HepG2 (cell line): ENCODE results near the gene WDR18. TPM values are rescaled to one million over a fixed set of nuclear protein-coding genes. Genes with fewer than 3 reads are reported as not detected.
A peak's percentile ranks its signal among the peaks of the same experiment; 100 is the strongest.

ENCODE experiments used
- HOXA9 ChIP-seq: sonication (generic); formaldehyde crosslinking; IDR thresholded peaks from 2 replicates; pipeline ENCODE4 v1.8.1; 2022; ENCODE audit warnings: missing genetic modification reagents, mild to moderate bottlenecking, moderate library complexity, borderline replicate concordance
- ISX ChIP-seq: sonication (generic); formaldehyde crosslinking; conservative IDR thresholded peaks from 2 replicates; pipeline ENCODE4 v1.5.0; 2020; ENCODE audit warnings: missing genetic modification reagents
- MED8 ChIP-seq: sonication (generic); formaldehyde crosslinking; IDR thresholded peaks from 2 replicates; pipeline ENCODE4 v1.8.1; 2023; ENCODE audit warnings: mild to moderate bottlenecking, missing genetic modification reagents; ENCODE audit not compliant: insufficient replicate concordance
- MEIS2 ChIP-seq: sonication (generic); formaldehyde crosslinking; IDR thresholded peaks from 2 replicates; pipeline ENCODE4 v1.9.0; 2021; ENCODE audit warnings: mild to moderate bottlenecking, missing genetic modification reagents
- TCF12 ChIP-seq, 2 experiments: fragments of 450-650 bp in 1 of 2; sonication (generic) in 1 of 2; formaldehyde crosslinking in 1 of 2; IDR thresholded peaks; 2 replicates each; pipeline versions ENCODE4 v1.6.1 to v1.8.0; 2017 to 2022; ENCODE audit warnings: antibody characterized with exemption in 1 of 2, mild to moderate bottlenecking in 1 of 2, missing genetic modification reagents in 1 of 2, moderate library complexity in 1 of 2
- ZBTB1 ChIP-seq: sonication (generic); formaldehyde crosslinking; IDR thresholded peaks from 2 replicates; pipeline ENCODE4 v1.4.0; 2020; ENCODE audit warnings: missing genetic modification reagents, borderline replicate concordance
- ZNF557 ChIP-seq: sonication (generic); formaldehyde crosslinking; IDR thresholded peaks from 2 replicates; pipeline ENCODE4 v1.4.0; 2020; ENCODE audit warnings: missing genetic modification reagents
- ZSCAN21 ChIP-seq: sonication (generic); formaldehyde crosslinking; IDR thresholded peaks from 2 replicates; pipeline ENCODE4 v1.8.0; 2022; ENCODE audit warnings: mild to moderate bottlenecking, missing genetic modification reagents, moderate library complexity, borderline replicate concordance
- polyA plus RNA-seq, 8 experiments: library from polyadenylated mRNA; depleted of rRNA in 3 of 8; stranded (reverse) in 7 of 8; unstranded in 1 of 8; fragments of >200 nt; fragmentation: Illumina TruSeq in 4 of 8; extraction: Trizol in 4 of 8; gene quantifications; 2 replicates each; pipeline versions ENCODE4 v1.2.1 to v1.2.3, GENCODE V29; 2011 to 2016; ENCODE audit warnings: low read depth in 4 of 8, missing spikeins in 1 of 8, mixed read lengths in 1 of 8; ENCODE audit not compliant: insufficient read depth in 1 of 8
- total RNA-seq, 5 experiments: library from RNA; depleted of rRNA; stranded (reverse); fragments of >200 nt; fragmentation: Illumina TruSeq; extraction: Trizol; gene quantifications; 2 replicates each; pipeline ENCODE4 v1.2.3, GENCODE V29; 2016; ENCODE audit warnings: low read depth in 1 of 5
- TF ChIP-seq, protein P1 (sequence below): sonication (generic); formaldehyde crosslinking; IDR thresholded peaks from 2 replicates; pipeline ENCODE4 v1.5.1; 2020; ENCODE audit warnings: mild to moderate bottlenecking, missing genetic modification reagents
- TF ChIP-seq, protein P2 (sequence below): sonication (generic); formaldehyde crosslinking; IDR thresholded peaks from 2 replicates; pipeline ENCODE4 v1.8.0; 2022; ENCODE audit warnings: mild to moderate bottlenecking, missing genetic modification reagents
- TF ChIP-seq, protein P3 (sequence below): sonication (generic); formaldehyde crosslinking; IDR thresholded peaks from 2 replicates; pipeline ENCODE4 v1.9.0; 2022; ENCODE audit warnings: missing genetic modification reagents, mild to moderate bottlenecking, borderline replicate concordance
- TF ChIP-seq, protein P4 (sequence below): sonication (generic); formaldehyde crosslinking; IDR thresholded peaks from 2 replicates; pipeline ENCODE4 v1.8.1; 2023; ENCODE audit warnings: mild to moderate bottlenecking, missing genetic modification reagents
- TF ChIP-seq, protein P5 (sequence below): sonication (generic); formaldehyde crosslinking; IDR thresholded peaks from 2 replicates; pipeline ENCODE4 v1.4.0; 2020; ENCODE audit warnings: missing genetic modification reagents
- TF ChIP-seq, protein P6 (sequence below): sonication (generic); formaldehyde crosslinking; IDR thresholded peaks from 2 replicates; pipeline ENCODE4 v1.9.0; 2021; ENCODE audit warnings: missing genetic modification reagents, mild to moderate bottlenecking, borderline replicate concordance
- TF ChIP-seq, protein P7 (sequence below): IDR thresholded peaks from 2 replicates; pipeline ENCODE4 v1.6.1; 2016; ENCODE audit warnings: missing genetic modification reagents, missing compliant biosample characterization

The WDR18 gene
- total and polyA plus RNA-seq, 2 of the 13 experiments (the other 11 are each of a cell fraction or from before 2014, with no cell fraction given), result 36.4 to 47.6 TPM

DNA sequence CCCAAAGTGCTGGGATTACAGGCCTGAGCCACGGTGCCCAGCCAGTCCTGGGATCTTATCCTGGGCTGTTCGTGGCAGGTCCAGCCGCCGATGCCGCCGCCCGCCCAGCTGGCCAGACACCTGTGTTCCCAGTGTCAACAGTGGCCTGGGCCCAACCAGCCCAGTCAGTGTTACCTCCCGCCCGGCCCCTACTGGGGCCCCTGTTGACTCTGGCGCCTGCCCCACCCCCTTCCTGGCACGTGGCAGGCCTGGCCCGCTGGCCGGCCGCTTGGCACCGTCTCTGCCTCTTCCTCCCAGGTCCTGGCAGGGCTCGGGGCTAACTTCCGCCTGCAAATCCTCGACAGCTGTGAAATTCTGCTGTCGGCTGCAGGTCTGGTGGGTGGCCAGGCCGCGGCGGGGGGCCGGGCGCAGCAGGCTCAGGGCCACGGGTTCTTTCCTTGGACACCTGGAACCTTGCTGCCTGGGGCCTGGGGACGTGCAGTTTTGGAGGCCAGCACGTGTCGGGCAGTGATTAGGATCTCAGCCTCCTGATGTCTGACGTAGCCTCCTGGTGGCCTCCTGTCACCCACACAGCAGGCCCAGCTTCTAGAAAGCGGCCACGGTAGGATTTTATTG lies 49.2 kb upstream of the WDR18 start (continued):
- TF ChIP-seq, protein P1, sequence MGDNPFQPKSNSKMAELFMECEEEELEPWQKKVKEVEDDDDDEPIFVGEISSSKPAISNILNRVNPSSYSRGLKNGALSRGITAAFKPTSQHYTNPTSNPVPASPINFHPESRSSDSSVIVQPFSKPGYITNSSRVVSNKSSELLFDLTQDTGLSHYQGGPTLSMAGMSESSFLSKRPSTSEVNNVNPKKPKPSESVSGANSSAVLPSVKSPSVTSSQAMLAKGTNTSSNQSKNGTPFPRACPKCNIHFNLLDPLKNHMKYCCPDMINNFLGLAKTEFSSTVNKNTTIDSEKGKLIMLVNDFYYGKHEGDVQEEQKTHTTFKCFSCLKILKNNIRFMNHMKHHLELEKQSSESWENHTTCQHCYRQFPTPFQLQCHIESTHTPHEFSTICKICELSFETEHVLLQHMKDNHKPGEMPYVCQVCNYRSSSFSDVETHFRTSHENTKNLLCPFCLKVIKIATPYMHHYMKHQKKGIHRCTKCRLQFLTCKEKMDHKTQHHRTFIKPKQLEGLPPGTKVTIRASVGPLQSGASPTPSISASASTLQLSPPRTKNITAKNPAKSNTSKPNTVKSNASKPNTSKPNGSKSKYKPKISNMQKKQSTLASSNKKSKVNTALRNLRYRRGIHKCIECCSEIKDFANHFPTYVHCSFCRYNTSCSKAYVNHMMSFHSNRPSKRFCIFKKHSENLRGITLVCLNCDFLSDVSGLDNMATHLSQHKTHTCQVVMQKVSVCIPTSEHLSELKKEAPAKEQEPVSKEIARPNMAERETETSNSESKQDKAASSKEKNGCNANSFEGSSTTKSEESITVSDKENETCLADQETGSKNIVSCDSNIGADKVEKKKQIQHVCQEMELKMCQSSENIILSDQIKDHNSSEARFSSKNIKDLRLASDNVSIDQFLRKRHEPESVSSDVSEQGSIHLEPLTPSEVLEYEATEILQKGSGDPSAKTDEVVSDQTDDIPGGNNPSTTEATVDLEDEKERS (CRISPR knock-in tag), result peak; percentile 71
- TF ChIP-seq HOXA9 (CRISPR knock-in tag) (no peak), ZSCAN21 (CRISPR knock-in tag) (peak; percentile 69; the same call in 1 of the 2 replicates), TCF12 (IDR thresholded peaks at IDR 0.05) (no peak), TCF12 (CRISPR knock-in tag; IDR thresholded peaks at IDR 0.05) (peak; percentile 85; the same call in 1 of the 2 replicates), MEIS2 (CRISPR knock-in tag) (peak; percentile 94), ISX (0 out of 2 replicates have a peak, but pooled peaks have one; percentile 40), ZNF557 (0 out of 2 replicates have a peak, but pooled peaks have one; percentile 66), ZBTB1 (CRISPR knock-in tag) (0 out of 2 replicates have a peak, but pooled peaks have one; percentile 16), MED8 (CRISPR knock-in tag) (peak; percentile 83)
- TF ChIP-seq, protein P2, sequence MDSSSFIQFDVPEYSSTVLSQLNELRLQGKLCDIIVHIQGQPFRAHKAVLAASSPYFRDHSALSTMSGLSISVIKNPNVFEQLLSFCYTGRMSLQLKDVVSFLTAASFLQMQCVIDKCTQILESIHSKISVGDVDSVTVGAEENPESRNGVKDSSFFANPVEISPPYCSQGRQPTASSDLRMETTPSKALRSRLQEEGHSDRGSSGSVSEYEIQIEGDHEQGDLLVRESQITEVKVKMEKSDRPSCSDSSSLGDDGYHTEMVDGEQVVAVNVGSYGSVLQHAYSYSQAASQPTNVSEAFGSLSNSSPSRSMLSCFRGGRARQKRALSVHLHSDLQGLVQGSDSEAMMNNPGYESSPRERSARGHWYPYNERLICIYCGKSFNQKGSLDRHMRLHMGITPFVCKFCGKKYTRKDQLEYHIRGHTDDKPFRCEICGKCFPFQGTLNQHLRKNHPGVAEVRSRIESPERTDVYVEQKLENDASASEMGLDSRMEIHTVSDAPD (CRISPR knock-in tag), result peak; percentile 97
- TF ChIP-seq, protein P3, sequence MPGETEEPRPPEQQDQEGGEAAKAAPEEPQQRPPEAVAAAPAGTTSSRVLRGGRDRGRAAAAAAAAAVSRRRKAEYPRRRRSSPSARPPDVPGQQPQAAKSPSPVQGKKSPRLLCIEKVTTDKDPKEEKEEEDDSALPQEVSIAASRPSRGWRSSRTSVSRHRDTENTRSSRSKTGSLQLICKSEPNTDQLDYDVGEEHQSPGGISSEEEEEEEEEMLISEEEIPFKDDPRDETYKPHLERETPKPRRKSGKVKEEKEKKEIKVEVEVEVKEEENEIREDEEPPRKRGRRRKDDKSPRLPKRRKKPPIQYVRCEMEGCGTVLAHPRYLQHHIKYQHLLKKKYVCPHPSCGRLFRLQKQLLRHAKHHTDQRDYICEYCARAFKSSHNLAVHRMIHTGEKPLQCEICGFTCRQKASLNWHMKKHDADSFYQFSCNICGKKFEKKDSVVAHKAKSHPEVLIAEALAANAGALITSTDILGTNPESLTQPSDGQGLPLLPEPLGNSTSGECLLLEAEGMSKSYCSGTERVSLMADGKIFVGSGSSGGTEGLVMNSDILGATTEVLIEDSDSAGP (CRISPR knock-in tag), result peak; percentile 96
- TF ChIP-seq, protein P4, sequence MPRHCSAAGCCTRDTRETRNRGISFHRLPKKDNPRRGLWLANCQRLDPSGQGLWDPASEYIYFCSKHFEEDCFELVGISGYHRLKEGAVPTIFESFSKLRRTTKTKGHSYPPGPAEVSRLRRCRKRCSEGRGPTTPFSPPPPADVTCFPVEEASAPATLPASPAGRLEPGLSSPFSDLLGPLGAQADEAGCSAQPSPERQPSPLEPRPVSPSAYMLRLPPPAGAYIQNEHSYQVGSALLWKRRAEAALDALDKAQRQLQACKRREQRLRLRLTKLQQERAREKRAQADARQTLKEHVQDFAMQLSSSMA (CRISPR knock-in tag), result peak; percentile 75; the same call in 1 of the 2 replicates
- TF ChIP-seq, protein P5, sequence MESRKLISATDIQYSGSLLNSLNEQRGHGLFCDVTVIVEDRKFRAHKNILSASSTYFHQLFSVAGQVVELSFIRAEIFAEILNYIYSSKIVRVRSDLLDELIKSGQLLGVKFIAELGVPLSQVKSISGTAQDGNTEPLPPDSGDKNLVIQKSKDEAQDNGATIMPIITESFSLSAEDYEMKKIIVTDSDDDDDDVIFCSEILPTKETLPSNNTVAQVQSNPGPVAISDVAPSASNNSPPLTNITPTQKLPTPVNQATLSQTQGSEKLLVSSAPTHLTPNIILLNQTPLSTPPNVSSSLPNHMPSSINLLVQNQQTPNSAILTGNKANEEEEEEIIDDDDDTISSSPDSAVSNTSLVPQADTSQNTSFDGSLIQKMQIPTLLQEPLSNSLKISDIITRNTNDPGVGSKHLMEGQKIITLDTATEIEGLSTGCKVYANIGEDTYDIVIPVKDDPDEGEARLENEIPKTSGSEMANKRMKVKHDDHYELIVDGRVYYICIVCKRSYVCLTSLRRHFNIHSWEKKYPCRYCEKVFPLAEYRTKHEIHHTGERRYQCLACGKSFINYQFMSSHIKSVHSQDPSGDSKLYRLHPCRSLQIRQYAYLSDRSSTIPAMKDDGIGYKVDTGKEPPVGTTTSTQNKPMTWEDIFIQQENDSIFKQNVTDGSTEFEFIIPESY (CRISPR knock-in tag), result peak; percentile 91
- TF ChIP-seq, protein P6, sequence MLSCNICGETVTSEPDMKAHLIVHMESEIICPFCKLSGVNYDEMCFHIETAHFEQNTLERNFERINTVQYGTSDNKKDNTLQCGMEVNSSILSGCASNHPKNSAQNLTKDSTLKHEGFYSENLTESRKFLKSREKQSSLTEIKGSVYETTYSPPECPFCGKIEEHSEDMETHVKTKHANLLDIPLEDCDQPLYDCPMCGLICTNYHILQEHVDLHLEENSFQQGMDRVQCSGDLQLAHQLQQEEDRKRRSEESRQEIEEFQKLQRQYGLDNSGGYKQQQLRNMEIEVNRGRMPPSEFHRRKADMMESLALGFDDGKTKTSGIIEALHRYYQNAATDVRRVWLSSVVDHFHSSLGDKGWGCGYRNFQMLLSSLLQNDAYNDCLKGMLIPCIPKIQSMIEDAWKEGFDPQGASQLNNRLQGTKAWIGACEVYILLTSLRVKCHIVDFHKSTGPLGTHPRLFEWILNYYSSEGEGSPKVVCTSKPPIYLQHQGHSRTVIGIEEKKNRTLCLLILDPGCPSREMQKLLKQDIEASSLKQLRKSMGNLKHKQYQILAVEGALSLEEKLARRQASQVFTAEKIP, result no peak
- TF ChIP-seq, protein P7, sequence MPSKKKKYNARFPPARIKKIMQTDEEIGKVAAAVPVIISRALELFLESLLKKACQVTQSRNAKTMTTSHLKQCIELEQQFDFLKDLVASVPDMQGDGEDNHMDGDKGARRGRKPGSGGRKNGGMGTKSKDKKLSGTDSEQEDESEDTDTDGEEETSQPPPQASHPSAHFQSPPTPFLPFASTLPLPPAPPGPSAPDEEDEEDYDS (CRISPR knock-in tag), result peak; percentile 68
